Gastroesophageal sphincter (tissue), 4 donors: Measurements from ENCODE around the gene PKD2L2. TPM values are rescaled to one million over a fixed set of nuclear protein-coding genes. Genes with fewer than 3 reads are reported as not detected.
A peak's percentile ranks its signal among the peaks of the same experiment; 100 is the strongest.
"Not testable (repeated sequence)": the region's sequence is repeated elsewhere in the genome, so short reads cannot be mapped to it uniquely, and the experiment has no call there.

Source experiments
- ATAC-seq: fragments of 150-250 bp; one replicate; pipeline ENCODE4 v1.9.1; 2016; ENCODE audit warnings: mild to moderate bottlenecking, moderate library complexity
- H3K27ac ChIP-seq, 4 donors: fragments of 200-600 bp; sonication (generic) in 3 of 4; 1 replicate in 3 of 4; 2 replicates in 1 of 4; pipeline ENCODE4 v1.5.1; 2016 to 2019
- H3K27me3 ChIP-seq: fragments of 200-600 bp; sonication (generic); one replicate; pipeline ENCODE4 v1.5.1; 2019
- H3K36me3 ChIP-seq, 2 donors: fragments of 200-600 bp; sonication (generic); one replicate each; pipeline ENCODE4 v1.5.1; 2019; ENCODE audit warnings: control low read depth in 1 of 2
- H3K4me1 ChIP-seq, 3 donors: fragments of 200-600 bp; sonication (generic); 1 replicate in 2 of 3; 2 replicates in 1 of 3; pipeline ENCODE4 v1.5.1; 2016 to 2019; ENCODE audit warnings: control low read depth in 2 of 3
- H3K4me3 ChIP-seq, 2 donors: fragments of 200-600 bp; sonication (generic); one replicate each; pipeline ENCODE4 v1.5.1; 2019; ENCODE audit warnings: mild to moderate bottlenecking in 1 of 2, moderate library complexity in 1 of 2
- H3K9me3 ChIP-seq, 3 donors: fragments of 200-600 bp; sonication (generic); one replicate each; pipeline ENCODE4 v1.5.1; 2017 to 2019; ENCODE audit warnings: control low read depth in 2 of 3
- CTCF ChIP-seq, 4 experiments: fragments of 200-600 bp in 2 of 4; fragments of 450-650 bp in 2 of 4; sonication (generic) in 1 of 4; IDR thresholded peaks; one replicate each; pipeline ENCODE4 v1.5.1; 2017 to 2019; ENCODE audit warnings: antibody characterized with exemption in 4 of 4, mild to moderate bottlenecking in 2 of 4, moderate library complexity in 2 of 4
- EP300 ChIP-seq: sonication (generic); formaldehyde crosslinking; IDR thresholded peaks from one replicate; pipeline ENCODE4 v1.6.1; 2017; ENCODE audit warnings: antibody characterized with exemption, mild to moderate bottlenecking
- POLR2A ChIP-seq, 2 donors: fragments of 450-650 bp; IDR thresholded peaks; one replicate each; pipeline ENCODE4 v1.6.1; 2017; ENCODE audit warnings: antibody characterized with exemption in 2 of 2, mild to moderate bottlenecking in 2 of 2, moderate library complexity in 1 of 2
- POLR2AphosphoS5 ChIP-seq: sonication (generic); formaldehyde crosslinking; IDR thresholded peaks from one replicate; pipeline ENCODE4 v1.6.1; 2017; ENCODE audit warnings: antibody characterized with exemption
- WGBS, 2 donors: methylation state at CpG; one replicate each; pipeline ENCODE4 v1.1.5; 2018; ENCODE audit warnings: low coverage in 1 of 2; 5-methylcytosine and 5-hydroxymethylcytosine counted together
- total RNA-seq, 4 donors: library from RNA; depleted of rRNA; stranded (reverse); fragments of >200 nt; gene quantifications; one replicate each; pipeline ENCODE4 v1.1.0, GENCODE V29; 2016

Gene PKD2L2
- total RNA-seq, 4 donors from 2014 or later = 0.15 TPM; not detected in 3

DNA sequence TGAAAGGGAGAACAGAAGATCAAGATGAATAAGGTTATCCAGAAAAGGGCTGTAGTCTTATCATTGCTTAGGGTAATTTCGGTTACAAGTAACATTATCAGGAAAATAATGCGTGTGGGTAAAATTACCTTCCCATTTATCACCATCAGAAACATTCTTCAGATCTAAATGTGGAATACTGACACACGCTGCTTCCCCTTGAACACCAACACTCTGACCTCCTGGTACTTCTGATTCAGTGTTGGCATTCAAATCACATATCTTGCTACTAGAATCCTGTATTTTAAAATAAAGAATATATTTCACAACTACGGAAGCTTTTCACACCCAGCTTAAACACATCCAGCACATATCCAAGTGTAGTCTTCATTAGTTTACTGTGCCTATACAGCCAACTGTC lies 70.2 kb downstream of the PKD2L2 start:
- H3K27ac ChIP-seq = no peak overlapping the region
- 41 to 55% methylated on average over 4 of the region's 4 CpGs for WGBS, 2 donors
- TF ChIP-seq POLR2AphosphoS5 (no peak), CTCF (IDR thresholded peaks at IDR 0.05) (no peak), POLR2A (IDR thresholded peaks at IDR 0.05) (no peak), EP300 (no peak)
- ATAC-seq = no peak
- H3K27me3 ChIP-seq = no peaks in the 10 kb centered on the region
- peaks cover 2 to 50% (median 5%) of the 10 kb centered on the region in 3 donors for H3K4me1 ChIP-seq
- no peaks in the 10 kb centered on the region for H3K9me3 ChIP-seq
- no peak overlapping the region for H3K4me3 ChIP-seq
- H3K36me3 ChIP-seq = peaks cover 0 to 21% of the 10 kb centered on the region in 2 donors

DNA sequence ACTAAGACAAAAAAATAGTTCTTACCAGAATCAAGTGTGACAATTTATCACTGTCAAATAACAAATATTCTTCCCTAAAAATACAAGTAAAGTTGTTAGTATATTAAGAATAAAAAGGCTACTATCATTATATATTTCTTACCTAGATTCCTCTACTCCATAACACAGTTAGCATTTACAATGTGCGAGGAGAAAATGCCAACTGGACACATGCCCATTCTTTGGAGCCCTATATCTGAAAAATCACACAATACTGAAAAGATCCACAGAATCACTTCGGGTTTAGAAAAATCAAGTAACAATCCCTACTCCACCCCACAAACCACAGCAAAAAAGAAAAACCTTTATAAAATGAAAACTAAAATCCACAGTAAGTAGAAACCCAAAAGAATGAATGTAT lies 70.9 kb downstream of the PKD2L2 start:
- no peaks in the 10 kb centered on the region for H3K27me3 ChIP-seq
- ATAC-seq = no peak
- no peaks in the 10 kb centered on the region for H3K9me3 ChIP-seq
- 31 to 36% methylated on average over 2 of the region's 2 CpGs for WGBS, 2 donors
- no peak overlapping the region for H3K27ac ChIP-seq
- TF ChIP-seq EP300 (no peak), POLR2A (IDR thresholded peaks at IDR 0.05) (no peak), CTCF (IDR thresholded peaks at IDR 0.05) (no peak)
- H3K36me3 ChIP-seq = peaks cover 0 to 27% of the 10 kb centered on the region in 2 donors
- no peak overlapping the region for H3K4me3 ChIP-seq
- peaks cover 0 to 44% (median 0%) of the 10 kb centered on the region in 3 donors for H3K4me1 ChIP-seq

GRCh38 chr5:137960819-137961218 lies 71.6 kb downstream of the PKD2L2 start:
- H3K36me3 ChIP-seq = peaks cover 0 to 32% of the 10 kb centered on the region in 2 donors
- no peaks in the 10 kb centered on the region for H3K27me3 ChIP-seq
- no peaks in the 10 kb centered on the region for H3K9me3 ChIP-seq
- no peak overlapping the region for H3K4me3 ChIP-seq
- peaks cover 0 to 44% (median 0%) of the 10 kb centered on the region in 3 donors for H3K4me1 ChIP-seq
- ATAC-seq = no peak
- TF ChIP-seq POLR2A (IDR thresholded peaks at IDR 0.05) (no peak), POLR2AphosphoS5 (no peak), EP300 (no peak), CTCF (IDR thresholded peaks at IDR 0.05) (no peak)
- WGBS, 2 donors = 74 to 82% methylated on average over 3 of the region's 3 CpGs
- peak overlapping the region in 1 of 4 donors; percentile 12 for H3K27ac ChIP-seq

- WGBS, 2 donors = 96 to 100% methylated on average over 1 to 4 of the region's 4 CpGs
- not testable (repeated sequence) for ATAC-seq
Measured at GRCh38 chr5:137970384-137970783, 81.1 kb downstream of the PKD2L2 start.

GRCh38 chr5:137975208-137975607 lies 86.0 kb downstream of the PKD2L2 start:
- H3K4me3 ChIP-seq = no peak overlapping the region
- 87 to 88% methylated on average over 3 of the region's 3 CpGs for WGBS, 2 donors
- no peak for TF ChIP-seq EP300
- no peak for TF ChIP-seq CTCF (IDR thresholded peaks at IDR 0.05)
- TF ChIP-seq POLR2A (IDR thresholded peaks at IDR 0.05) = no peak
- no peak for TF ChIP-seq POLR2AphosphoS5
- H3K4me1 ChIP-seq = no peaks in the 10 kb centered on the region
- no peak overlapping the region for H3K27ac ChIP-seq
- ATAC-seq = no peak
- H3K9me3 ChIP-seq = no peaks in the 10 kb centered on the region
- H3K36me3 ChIP-seq = peaks cover 0 to 38% of the 10 kb centered on the region in 2 donors
- no peaks in the 10 kb centered on the region for H3K27me3 ChIP-seq

More at GRCh38 chr5:137970384-137970783, 81.1 kb downstream of the PKD2L2 start:
- not testable (repeated sequence) for H3K27me3 ChIP-seq, H3K9me3 ChIP-seq, H3K4me3 ChIP-seq, H3K4me1 ChIP-seq, H3K27ac ChIP-seq
- peaks cover 0 to 32% of the 10 kb centered on the region in 2 donors for H3K36me3 ChIP-seq
